LoVo (cell line): ENCODE measurements around the gene PDE6C.

Experiments used
- DNase-seq: peaks from one replicate; pipeline ENCODE4 v3.0.0-alpha.2; 2016; ENCODE audit warnings: low spot score

Gene PDE6C

DNA sequence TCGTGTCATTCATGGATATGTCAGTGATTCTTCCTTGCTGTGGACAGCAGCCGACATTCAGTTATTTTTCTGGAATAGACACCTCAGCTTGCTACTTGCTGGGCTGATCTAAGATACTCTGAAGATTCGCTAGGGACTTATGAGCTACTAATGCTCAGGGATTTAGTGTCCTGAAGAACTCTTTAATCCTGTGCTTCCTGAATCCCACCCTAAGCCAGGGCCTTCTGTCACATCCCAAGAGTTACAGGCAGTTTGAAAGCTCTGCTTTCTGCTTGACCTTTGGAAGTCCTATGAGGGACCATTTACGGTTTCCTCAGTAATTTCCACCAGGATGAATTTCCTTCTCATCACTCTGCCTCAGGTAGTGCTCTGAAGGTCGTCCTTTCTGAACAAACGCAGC lies at the start of gene PDE6C:
Gene PDE6C, plus strand, starts transcription at position 227 of the 400 bp plus-strand sequence. CDS start 189 bp downstream, outside the sequence.
- no peak for DNase-seq

DNA sequence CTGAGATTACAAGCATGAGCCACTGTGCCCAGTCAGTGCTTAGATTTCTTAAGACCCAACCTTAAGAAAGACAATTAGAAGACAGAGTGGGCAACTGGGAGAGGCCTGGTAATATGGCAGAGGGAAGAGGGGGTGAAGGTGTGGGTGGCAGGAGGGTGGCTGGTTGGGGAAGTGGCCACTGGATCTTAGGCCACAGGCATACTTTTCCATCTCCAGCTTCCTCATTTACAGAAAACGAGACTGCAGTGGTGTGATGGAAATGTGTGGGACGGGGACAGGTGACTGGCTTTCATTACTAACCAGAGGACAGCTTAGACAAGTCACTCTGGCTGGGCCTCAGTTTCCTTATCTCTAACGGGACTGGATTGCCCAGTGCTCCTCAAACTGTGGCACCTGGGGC lies 46.9 kb upstream of the PDE6C start:
- no peak for DNase-seq

DNA sequence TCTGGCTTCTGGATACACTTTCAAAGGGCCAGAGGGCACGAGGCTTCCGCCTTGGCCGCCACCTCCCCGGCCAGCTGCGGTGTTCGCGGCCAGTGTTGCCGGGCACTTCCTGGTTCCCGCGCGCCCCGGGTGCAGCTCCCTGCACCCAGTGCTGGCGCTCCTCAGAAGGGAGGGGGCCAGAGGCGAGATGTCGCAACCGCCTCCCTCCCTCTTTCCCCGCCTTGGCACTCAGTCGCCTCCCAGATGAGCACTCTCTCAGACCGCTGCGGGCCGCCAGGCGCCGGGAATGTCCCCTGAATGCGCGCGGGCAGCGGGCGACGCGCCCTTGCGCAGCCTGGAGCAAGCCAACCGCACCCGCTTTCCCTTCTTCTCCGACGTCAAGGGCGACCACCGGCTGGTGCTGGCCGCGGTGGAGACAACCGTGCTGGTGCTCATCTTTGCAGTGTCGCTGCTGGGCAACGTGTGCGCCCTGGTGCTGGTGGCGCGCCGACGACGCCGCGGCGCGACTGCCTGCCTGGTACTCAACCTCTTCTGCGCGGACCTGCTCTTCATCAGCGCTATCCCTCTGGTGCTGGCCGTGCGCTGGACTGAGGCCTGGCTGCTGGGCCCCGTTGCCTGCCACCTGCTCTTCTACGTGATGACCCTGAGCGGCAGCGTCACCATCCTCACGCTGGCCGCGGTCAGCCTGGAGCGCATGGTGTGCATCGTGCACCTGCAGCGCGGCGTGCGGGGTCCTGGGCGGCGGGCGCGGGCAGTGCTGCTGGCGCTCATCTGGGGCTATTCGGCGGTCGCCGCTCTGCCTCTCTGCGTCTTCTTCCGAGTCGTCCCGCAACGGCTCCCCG lies 45.7 kb upstream of the PDE6C start, which contains the start of gene FFAR4:
Gene FFAR4, plus strand, starts transcription at position 231 of the 842 bp plus-strand sequence. Its CDS starts 56 bp downstream, at position 287.
- DNase-seq = peak; percentile 54

DNA sequence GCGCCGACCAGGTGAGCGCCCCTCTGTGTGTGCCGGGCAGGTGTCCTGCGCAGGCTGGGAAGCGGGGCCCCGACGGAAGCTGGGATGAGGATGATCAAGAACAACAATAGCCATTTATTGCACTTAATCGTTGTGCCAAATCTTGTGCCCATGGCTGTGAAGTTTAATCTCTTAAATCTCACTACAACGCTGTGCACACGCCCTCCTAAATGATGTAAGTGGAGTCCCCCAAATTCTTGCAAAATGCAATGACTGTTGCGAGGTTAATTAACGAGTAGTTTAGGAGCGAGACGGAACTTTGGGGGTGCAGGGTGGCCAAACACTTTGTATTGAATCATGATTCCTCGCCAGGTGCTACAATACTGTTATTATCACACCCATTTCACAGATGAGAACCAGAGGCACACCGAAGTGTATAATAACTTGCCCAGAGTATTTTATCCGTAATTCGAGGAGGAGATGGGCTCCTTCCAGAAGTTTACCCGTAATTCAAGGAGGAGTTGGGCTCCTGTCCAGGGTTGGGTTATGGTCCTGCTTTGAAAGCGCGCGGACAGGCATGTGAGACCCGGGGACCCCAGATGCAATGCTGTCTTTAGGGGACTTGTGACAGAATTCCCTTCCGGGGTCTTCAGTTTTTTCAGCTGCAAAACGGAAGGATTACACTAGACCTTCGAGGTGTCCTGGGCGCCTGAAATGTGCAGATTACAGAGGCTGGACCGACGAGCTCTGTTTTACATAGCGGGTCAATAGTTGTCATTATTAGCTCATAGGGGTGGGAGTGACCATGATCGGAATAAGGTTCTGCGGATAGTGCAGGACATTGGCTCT lies 44.8 kb upstream of the PDE6C start:
- no peak for DNase-seq

DNA sequence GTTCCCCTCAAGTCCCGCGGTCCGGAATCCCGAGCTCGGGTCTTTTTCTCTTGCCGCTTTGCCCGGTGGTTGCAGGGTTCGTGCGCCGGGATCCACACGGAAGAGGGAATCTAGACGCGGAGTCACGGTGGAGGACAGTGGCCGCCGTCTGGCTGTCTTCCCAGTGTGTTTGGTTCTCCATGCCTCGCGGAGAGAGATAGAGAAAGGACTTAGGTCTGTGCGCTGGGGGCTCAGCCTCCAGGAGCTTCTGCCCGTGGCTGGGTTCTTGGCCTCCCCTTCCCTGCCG lies 44.3 kb upstream of the PDE6C start:
- no peak for DNase-seq

DNA sequence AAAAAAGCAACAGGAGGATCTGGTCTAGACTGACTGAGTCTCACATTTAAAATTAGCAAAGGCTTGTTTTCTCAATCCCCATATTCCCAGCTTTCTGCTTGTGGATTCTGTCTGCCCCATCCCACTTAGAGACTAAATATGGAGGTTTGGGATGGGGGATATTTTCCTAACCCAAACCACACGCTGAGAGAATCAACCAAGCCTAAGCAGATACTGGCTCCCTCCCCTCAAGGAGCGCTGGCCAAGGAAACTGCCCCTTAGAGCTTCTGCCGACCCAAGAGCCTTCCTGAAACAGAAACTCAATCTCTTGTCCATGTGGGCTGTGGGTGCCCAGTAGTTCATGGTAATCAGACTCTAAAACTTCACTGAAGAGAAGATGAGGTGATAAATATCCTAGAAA lies 42.0 kb upstream of the PDE6C start:
- DNase-seq = no peak

DNA sequence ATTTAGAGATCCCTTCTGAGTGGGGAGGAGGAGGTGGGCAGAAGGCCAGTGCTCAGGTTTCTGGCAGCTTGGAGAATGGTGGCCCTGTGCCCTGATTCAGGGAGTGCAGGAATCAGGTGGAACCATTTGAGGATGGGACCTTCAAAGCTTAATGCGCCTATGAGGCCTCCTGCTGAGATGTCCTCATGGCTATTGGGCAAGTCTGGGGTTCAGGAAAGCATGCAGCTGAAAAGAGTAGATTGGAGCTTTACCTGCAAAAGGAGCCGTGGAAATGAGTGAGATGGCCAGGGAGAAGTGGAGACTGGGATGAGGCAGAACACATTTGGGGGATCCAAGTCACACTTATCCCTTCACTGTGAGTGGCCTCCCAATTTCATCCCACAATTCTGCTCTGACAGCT lies 39.7 kb upstream of the PDE6C start:
- no peak for DNase-seq

DNA sequence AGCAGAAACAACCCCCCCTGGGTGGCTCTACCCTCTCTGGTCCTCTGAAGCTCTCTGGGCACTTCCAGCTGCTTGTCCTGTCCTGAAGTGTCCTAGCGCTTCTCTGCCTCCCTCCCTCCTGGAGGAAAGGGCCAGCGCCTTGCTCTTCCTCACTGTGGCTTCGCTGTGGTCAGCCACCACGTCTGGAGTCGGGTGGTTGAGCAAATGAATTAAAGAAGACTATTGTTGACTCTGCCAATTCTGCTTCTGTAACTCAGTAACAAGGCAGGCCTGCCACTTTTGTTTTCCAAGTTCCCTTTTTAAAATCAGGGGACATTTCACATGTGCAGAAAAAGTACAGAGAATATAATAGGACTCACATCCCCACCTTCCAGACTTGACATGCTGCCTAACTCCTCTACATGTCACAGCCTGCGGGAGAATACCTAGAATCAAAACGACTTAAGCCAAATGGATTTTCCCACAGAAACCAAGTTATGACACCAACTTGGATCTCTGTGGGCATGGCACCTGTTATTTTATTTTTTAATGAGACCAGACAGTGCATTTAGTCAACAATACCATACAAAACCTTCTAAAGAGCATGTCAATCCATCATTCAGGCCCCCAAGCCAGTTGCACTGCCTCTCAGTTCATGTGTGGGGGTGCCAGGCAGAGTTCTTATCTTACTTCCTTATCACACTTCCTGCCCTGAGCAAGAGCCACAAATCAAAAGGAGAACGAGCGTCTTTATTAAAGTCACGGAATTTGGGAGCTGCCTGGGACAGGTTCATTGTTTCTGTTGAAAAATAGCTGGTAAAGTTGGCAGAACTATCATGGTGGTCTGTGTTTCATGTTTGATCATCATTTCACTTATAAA lies 39.1 kb upstream of the PDE6C start:
- DNase-seq = peak; percentile 19

DNA sequence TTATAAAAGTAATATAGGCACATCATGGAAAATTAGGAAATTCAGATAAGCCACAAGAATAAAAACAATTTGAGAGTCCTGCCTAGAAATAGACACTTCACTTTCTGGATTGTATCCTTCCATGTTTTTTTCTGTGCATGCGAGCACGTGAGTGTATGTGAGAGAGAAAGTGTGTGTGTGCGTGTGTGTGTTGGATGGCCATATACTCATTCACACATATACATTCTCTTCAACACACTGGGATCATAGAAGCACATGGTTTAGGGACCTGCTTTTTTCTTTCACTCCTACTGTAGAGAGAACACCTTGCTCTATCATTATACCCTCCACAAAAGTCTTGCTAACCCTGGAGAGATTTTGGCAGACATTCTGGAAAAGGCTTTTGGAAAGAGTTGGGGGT lies 38.4 kb upstream of the PDE6C start:
- DNase-seq = no peak

DNA sequence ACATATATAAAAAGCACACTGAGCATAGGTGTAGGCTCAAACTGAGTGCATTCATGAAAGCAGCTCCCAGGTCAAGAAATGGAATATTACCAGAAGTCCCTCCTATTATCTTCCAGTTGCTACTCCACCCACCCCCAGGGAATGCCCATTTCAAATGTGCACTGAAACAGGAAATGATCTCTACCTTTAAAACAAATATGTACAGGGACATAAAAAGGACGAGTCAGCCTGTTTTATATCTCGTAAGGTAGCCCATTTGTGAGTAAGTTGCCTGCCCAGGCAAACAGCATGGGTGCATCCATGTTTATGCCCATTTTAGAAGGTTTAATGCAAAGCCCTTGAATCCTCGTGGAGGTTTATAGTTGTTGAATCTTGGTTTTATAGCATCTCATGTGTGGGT lies 35.4 kb upstream of the PDE6C start:
- peak; percentile 56 for DNase-seq

DNA sequence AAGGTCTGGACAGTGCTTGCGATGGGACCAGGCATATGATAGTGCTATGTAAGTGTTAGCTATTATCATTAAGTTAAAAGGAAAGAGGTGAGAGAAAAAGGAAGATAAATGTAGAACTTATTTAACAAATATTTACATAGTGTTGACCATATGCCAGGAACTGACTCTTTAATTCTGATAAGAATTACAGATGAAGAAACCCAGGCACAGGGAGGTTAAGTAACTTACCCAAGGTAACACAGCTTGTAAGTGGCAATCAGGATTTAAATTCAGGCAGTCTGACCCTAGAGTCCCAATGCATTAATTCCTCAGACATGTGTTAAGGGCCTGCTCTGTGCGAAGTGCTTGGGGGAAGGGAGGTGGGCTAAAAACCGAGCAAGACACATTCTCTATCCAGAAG lies 34.8 kb upstream of the PDE6C start:
- DNase-seq = no peak

DNA sequence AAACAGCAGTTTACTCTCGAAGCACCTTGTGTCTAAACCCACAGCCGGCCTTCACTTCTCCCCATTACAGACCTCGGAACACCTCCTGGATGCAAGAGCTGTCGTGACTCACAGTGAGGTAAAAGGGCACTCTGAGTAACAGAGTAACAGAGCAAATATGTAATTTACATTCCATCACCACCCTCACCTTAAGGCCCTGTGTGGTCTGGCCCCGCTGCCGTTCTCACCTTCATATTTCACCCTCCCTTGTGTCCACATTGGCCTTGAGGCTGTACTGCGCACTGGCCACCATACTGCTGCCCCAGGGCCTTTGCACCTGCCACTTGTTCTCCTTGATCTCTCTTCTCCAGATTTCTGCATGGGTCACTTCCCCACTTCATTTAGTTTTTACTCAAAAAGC lies 33.2 kb upstream of the PDE6C start:
- peak; percentile 77 for DNase-seq

DNA sequence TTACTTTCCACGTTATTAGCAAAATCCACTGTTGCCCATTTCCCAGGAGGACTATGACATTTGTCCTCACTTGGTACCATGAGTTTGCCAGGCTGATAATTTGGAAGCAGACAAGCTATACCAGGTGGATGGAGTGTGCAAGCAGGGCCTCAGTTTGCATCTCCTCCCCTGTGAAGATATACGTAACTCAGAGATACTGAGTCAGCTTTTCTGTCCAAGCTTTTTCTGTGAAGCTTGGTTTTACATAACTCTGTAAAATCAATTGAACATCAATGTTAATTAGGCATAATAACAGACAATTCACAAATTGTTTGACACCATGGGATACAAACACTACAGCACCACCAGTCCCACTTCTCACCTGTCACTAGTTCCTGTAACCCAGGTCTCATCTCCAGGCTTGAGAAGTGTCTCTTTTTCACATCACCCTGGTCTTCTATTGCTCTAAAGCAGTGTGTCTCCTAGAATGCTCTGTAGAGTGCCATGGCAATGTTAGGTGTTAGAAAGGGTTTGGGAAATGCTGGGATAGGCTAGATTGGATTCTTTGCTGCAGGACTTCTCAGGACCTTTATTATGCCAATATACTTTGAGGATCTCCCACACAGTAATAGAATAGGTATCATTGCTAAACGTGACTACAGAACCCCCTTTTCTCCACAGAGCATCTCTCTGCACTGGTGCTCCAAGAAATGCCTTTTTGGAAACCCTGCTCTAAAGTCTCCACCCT lies 32.2 kb upstream of the PDE6C start:
- no peak for DNase-seq

DNA sequence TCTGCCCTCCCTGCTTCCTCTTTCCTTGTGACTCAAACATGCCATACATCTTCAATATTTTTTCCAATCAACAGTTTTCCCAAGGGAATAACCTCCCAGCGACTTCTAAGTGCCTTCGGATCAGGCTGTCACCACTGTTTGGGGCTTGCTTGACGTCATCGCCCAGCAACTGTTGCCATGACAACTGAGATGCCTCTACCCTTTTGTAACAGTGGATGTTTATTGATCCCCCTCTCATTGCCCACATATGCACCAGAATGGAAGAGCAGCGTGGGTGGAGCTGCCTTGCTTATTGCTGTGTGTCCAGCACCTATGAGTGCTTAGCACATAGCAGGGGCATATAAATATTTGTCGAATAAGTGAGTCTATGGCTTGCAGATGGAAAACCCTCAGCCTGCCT lies 31.5 kb upstream of the PDE6C start:
- DNase-seq = no peak

DNA sequence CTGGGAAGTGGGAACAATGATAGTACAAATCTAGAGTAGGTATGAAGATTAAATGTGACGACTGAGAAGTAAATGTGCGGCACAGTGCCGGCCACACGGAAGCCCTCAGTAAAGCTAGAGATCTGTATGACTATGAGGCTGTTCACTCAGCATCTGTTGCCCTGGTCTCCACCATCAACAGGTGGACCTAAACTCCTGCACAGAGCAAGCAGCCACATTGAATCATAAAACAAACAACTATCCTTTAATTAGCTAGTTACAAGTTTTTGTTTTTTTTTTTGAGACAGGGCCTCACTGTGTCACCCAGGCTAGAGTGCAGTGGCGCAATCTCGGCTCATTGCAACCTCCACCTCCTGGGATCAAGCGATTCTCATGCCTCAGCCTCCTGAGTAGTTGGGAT lies 27.9 kb upstream of the PDE6C start:
- no peak for DNase-seq

DNA sequence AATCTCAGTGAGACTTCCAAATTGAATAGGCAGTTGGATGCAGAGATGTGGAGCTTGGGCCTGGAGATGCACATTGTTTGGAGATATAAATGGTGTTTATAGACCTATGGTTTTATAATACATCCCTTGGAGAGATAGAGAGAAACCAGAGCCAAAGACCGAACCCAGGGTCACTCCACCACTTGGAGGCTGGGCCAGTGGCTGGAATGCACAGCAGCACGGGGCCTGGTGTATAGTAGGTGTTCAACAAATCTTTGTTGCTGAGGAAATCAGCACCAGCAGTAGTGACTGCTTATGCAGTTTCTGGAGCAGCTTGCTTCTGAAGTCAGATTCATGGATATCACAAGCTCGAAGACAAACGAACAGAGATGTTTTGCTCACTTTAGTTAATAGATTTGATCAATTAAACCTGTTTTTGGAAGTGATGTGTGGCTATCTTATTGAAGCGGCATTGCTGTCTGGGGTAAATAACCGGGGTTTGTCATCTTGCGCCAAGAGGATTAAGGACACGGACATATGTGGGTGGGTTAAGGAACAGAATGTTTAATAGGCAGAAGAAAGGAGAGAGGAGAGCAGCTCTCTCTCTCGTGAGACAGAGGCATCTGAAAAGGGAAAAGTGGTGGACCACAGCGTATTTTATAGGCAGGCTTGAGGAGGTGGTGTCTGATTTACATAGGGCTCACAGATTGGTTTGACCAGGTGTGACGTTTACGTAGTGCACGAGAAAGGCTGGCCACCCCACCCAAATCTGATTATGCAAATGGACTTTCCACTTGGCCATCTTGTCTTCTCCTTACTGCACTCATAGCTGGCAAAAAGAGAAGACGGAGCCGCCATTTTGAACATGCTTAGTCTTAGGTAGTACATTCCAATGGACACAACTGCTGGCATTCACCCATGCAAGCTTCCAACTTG lies 22.4 kb upstream of the PDE6C start:
- DNase-seq = no peak

DNA sequence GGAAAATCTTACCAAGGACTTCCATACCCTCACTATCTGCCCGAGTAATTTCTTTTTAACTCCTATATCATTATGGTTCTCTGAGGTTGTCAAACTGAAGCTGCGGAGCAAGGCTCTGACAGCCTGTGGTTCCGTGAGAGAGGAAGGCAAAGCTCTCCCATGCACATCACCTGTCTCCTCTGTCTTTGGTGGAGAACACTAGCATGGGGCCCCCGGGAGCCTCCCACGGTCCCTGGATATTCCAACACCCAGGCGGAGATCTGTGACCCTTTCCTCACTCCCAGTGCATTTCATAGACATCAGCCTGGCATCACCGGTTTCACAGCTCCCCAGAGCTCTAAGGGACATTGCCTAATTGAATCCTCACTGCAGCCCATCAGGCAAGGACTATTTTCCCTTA lies 21.7 kb upstream of the PDE6C start:
- no peak for DNase-seq

DNA sequence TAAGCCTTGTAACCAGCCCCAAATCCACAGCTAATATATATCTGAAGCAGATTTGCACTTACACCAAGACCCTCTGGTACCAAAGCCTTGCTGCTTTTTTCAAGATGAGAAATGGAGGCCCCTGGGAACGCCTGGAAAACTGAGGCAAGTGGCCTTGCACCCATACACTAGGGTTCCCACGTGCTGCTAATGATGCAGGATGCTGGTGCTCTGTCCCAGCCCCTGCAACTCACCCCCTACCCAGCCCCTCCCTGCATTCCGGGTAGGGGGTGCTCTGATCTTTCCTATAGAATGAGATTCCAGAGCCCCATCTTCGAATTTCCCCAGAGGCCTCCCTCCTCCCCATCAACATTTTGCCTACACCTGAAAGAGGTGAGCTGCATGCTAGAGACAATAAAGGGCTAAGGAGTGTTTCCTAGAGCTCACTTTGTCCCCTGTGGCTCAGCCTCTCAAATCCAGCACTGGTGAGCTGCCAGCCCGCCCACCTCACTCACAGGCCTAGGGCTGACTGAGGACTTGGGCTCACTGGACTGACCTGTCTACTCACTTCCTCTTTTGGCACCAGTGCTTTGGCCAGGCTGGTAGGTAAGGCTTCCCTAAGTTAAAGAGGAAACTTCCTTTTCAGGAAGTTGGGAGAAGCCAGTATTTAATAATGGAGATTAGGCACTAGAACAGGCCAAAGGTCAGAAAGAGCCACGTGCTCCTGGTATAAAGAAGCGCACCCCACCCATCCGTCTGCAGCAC lies 21.1 kb upstream of the PDE6C start:
- DNase-seq = peak; percentile 48

DNA sequence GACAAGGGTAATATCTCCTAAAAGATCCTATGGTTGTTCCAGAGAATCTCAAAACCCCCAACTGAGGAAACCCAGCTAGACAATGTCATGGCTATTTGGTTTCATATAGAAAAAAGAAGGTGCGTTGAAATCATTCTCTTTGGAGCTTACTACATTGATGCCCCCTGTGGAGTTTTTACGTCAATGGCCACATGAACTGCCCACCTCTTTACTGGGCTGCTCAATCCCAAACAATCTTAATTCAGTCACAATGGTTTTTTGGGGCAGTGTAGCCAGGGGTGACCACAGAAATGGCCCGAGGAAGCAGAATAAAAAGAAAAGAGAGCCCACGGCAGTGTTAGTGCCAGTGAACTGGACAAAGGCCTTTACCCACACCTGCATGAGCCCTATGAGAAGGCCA lies 19.1 kb upstream of the PDE6C start:
- DNase-seq = no peak

DNA sequence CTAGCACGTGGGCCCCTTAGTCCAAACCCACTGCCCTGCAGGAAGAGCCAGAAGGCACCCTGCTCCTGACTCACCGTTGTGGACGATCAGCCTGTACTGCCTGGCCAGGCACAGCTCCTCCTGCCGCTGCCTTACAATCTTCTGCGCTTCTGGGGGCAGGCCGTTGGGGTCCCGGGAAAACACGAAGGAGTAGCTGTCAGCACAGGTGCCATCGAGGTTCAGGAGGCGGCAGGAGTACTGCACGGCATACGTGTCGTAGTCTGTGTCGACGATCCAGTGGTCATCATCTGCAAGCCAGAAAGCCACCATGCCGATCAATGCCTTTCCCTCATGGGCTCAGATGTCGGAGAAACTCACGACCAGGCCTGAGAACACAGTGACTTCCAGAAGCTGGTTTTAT lies 18.6 kb upstream of the PDE6C start:
- DNase-seq = no peak
